Endodermal cell (in vitro differentiated cells): Measurements from ENCODE around the gene SLC19A3. TPM values are rescaled to one million over a fixed set of nuclear protein-coding genes. Genes with fewer than 3 reads are reported as not detected.
"Not testable (repeated sequence)": the region's sequence is repeated elsewhere in the genome, so short reads cannot be mapped to it uniquely, and the experiment has no call there.

ENCODE experiments used
- DNase-seq: peaks from one replicate; pipeline ENCODE4 v3.0.0-alpha.2; 2017
- H3K27ac ChIP-seq: 2 replicates; pipeline ENCODE4 v1.5.1; 2013; ENCODE audit warnings: mild to moderate bottlenecking, low read depth, low read length, moderate library complexity
- H3K27me3 ChIP-seq: 2 replicates; pipeline ENCODE4 v1.6.1; 2013; ENCODE audit warnings: mild to moderate bottlenecking, low read length, moderate library complexity; ENCODE audit not compliant: insufficient read depth, control insufficient read depth, poor library complexity, severe bottlenecking
- H3K36me3 ChIP-seq: 2 replicates; pipeline ENCODE4 v1.7.0; 2013; ENCODE audit warnings: mild to moderate bottlenecking, low read length, moderate library complexity; ENCODE audit not compliant: control insufficient read depth, insufficient read depth
- H3K4me1 ChIP-seq: one replicate; pipeline ENCODE4 v1.7.0; 2013; ENCODE audit warnings: low read length; ENCODE audit not compliant: control insufficient read depth, insufficient read depth
- H3K4me3 ChIP-seq: 2 replicates; pipeline ENCODE4 v1.5.1; 2013; ENCODE audit warnings: mild to moderate bottlenecking, low read length, moderate library complexity
- H3K9ac ChIP-seq: 2 replicates; pipeline ENCODE4 v1.6.1; 2013; ENCODE audit warnings: mild to moderate bottlenecking, low read length, moderate library complexity; ENCODE audit not compliant: poor library complexity, severe bottlenecking; ENCODE audit errors: extremely low read depth
- H3K9me3 ChIP-seq: 2 replicates; pipeline ENCODE4 v1.6.1; 2013; ENCODE audit warnings: mild to moderate bottlenecking, low read length, moderate library complexity; ENCODE audit not compliant: control insufficient read depth
- H3K27ac Mint-ChIP-seq: 2 replicates; pipeline ENCODE4 v1.8.0; 2020; ENCODE audit warnings: mixed read lengths
- H3K27me3 Mint-ChIP-seq: 2 replicates; pipeline ENCODE4 v1.8.0; 2021; ENCODE audit warnings: mild to moderate bottlenecking, mixed read lengths; ENCODE audit not compliant: insufficient read depth
- H3K36me3 Mint-ChIP-seq: 2 replicates; pipeline ENCODE4 v1.8.0; 2020; ENCODE audit warnings: low read depth, mixed read lengths
- H3K4me1 Mint-ChIP-seq: 2 replicates; pipeline ENCODE4 v1.8.0; 2020; ENCODE audit warnings: mixed read lengths
- H3K4me3 Mint-ChIP-seq: 2 replicates; pipeline ENCODE4 v1.8.0; 2020; ENCODE audit warnings: mild to moderate bottlenecking, moderate library complexity, mixed read lengths
- H3K9me3 Mint-ChIP-seq: 2 replicates; pipeline ENCODE4 v1.8.0; 2020; ENCODE audit warnings: mild to moderate bottlenecking, mixed read lengths
- CTCF ChIP-seq: fragments of 200-600 bp; sonication (generic); conservative IDR thresholded peaks from 2 replicates; pipeline ENCODE4 v1.5.0; 2021; ENCODE audit warnings: antibody characterized with exemption, mild to moderate bottlenecking
- WGBS, 2 experiments: methylation state at CpG; one replicate each; pipeline versions ENCODE4 v1.1.5 to v1.1.7; 2013; ENCODE audit warnings: missing lambda C conversion rate in 2 of 2, mixed read lengths in 1 of 2; ENCODE audit not compliant: insufficient coverage in 1 of 2, insufficient read length in 1 of 2; 5-methylcytosine and 5-hydroxymethylcytosine counted together
- total RNA-seq, 2 donors: library from RNA; stranded (reverse); fragmentation: NEBNext Ultra II Directional in 1 of 2; extraction: Animal tissue kit (Norgen Biotek cat#: 25700) in 1 of 2; gene quantifications; 2 replicates in 1 of 2; 3 replicates in 1 of 2; pipeline ENCODE4 v1.2.1, GENCODE V29; 2021

The SLC19A3 gene
- total RNA-seq, 2 donors from 2014 or later = 0.68 to 1.1 TPM

- no peak overlapping the region for H3K27ac ChIP-seq
- H3K36me3 ChIP-seq = no peaks in the 10 kb centered on the region
- H3K4me1 ChIP-seq = peaks cover 2% of the 10 kb centered on the region
- H3K36me3 Mint-ChIP-seq = no peaks in the 10 kb centered on the region
- H3K9me3 Mint-ChIP-seq = no peaks in the 10 kb centered on the region
- H3K4me3 ChIP-seq = no peak overlapping the region
- DNase-seq = no peak
- WGBS, 2 experiments = 82 to 97% methylated on average over 2 to 6 of the region's 6 CpGs
- H3K27me3 ChIP-seq = no peaks in the 10 kb centered on the region
- H3K4me3 Mint-ChIP-seq = no peak overlapping the region
- H3K9ac ChIP-seq = no peak overlapping the region
- H3K27ac Mint-ChIP-seq = no peak overlapping the region
- no peaks in the 10 kb centered on the region for H3K9me3 ChIP-seq
- H3K4me1 Mint-ChIP-seq = peaks cover 9% of the 10 kb centered on the region
- TF ChIP-seq CTCF = no peak
- no peaks in the 10 kb centered on the region for H3K27me3 Mint-ChIP-seq
Observed at GRCh38 chr2:227761740-227762476, 44.1 kb upstream of the SLC19A3 start.

GRCh38 chr2:227759411-227760118 lies 41.7 kb upstream of the SLC19A3 start:
- Histone ChIP-seq H3K27ac (no peak overlapping the region), H3K4me1 (peaks cover 2% of the 10 kb centered on the region), H3K9me3 (no peaks in the 10 kb centered on the region), H3K36me3 (no peaks in the 10 kb centered on the region), H3K27me3 (no peaks in the 10 kb centered on the region), H3K4me3 (no peak overlapping the region), H3K9ac (no peak overlapping the region)
- no peak overlapping the region for H3K4me3 Mint-ChIP-seq
- peak; percentile 71 for DNase-seq
- no peaks in the 10 kb centered on the region for H3K36me3 Mint-ChIP-seq
- peaks cover 9% of the 10 kb centered on the region for H3K4me1 Mint-ChIP-seq
- TF ChIP-seq CTCF = no peak
- no peaks in the 10 kb centered on the region for H3K27me3 Mint-ChIP-seq
- peak overlapping the region; percentile 43 for H3K27ac Mint-ChIP-seq
- 62 to 79% methylated on average over 13 of the region's 13 CpGs for WGBS, 2 experiments
- H3K9me3 Mint-ChIP-seq = no peaks in the 10 kb centered on the region

GRCh38 chr2:227756261-227756660 lies 38.4 kb upstream of the SLC19A3 start:
- H3K4me1 Mint-ChIP-seq, H3K27ac Mint-ChIP-seq: not testable (repeated sequence)

More at GRCh38 chr2:227756261-227756660, 38.4 kb upstream of the SLC19A3 start:
- H3K9me3 Mint-ChIP-seq, H3K9ac ChIP-seq, H3K9me3 ChIP-seq, H3K27ac ChIP-seq, H3K4me3 Mint-ChIP-seq, H3K36me3 ChIP-seq, H3K4me1 ChIP-seq, H3K36me3 Mint-ChIP-seq, H3K4me3 ChIP-seq, H3K27me3 ChIP-seq, DNase-seq, H3K27me3 Mint-ChIP-seq: not testable (repeated sequence)
- WGBS, 2 experiments = 71 to 100% methylated on average over 1 to 4 of the region's 4 CpGs
